NOMO-1 treated with dmso at 0.1 percent for 144 hours (cell line): Measurements from ENCODE around the gene GNG14.
"Not testable (repeated sequence)": the region's sequence is repeated elsewhere in the genome, so short reads cannot be mapped to it uniquely, and the experiment has no call there.

Source experiments
- DNase-seq: peaks from one replicate; lab custom pipeline; 2025; ENCODE audit not compliant: unreplicated experiment; lab: John Stamatoyannopoulos, UW

Gene GNG14

DNA sequence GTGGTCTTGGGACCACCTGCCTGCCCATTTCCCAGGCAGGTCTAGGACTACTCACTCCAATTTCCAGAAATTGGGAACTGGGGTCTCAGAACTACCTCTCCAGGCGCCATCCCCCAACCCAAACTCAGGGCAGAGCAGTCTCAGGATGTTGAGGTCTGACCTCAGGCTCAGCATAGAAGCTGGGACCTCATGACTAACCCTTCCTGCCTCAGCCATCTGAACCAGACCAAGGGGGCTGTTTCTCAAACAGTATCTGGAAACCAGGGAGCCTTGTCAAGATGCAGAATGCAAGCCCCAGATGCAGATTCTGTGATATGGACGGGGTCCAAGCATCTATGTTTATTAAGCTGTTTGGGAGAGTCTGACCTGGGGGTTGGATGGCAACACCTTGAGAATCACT, 7.3 kb downstream of the GNG14 start:
- no peak for DNase-seq

DNA sequence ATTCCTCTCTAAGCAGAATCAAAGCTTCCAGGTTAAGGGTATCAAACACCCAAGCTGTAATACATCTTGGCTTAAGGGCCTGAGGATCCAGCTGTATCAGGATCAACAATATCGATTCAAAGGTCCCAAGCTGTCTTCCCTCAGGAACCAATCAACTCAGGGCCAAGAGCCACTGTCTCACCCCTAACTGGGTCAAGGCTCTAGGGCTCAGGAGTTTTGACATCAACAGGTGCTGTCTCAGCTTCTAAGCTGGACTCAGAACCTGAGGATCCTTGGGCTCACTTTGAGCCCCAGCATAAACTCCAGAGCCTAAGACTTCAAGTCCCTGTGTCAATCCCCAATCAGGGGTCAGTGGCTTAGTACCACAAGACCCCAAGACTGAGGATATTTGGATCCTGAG, 7.7 kb downstream of the GNG14 start:
- DNase-seq: no peak

- DNase-seq: no peak
Measured at GRCh38 chr19:12695997-12696365, 8.2 kb downstream of the GNG14 start.

- peak; percentile 83 for DNase-seq
Measured at GRCh38 chr19:12696366-12697335, 8.9 kb downstream of the GNG14 start, which contains the start of gene FBXW9. FBXW9 (minus strand) TSS chr19:12696631; CDS start chr19:12696581, 50 bp downstream.

GRCh38 chr19:12697425-12697824, 9.6 kb downstream of the GNG14 start:
- not testable (repeated sequence) for DNase-seq

- no peak for DNase-seq
Measured at GRCh38 chr19:12698138-12698537, 10.3 kb downstream of the GNG14 start.

GRCh38 chr19:12701596-12702282, 13.9 kb downstream of the GNG14 start:
- no peak for DNase-seq

GRCh38 chr19:12703046-12703445, 15.2 kb downstream of the GNG14 start:
- no peak for DNase-seq

DNA sequence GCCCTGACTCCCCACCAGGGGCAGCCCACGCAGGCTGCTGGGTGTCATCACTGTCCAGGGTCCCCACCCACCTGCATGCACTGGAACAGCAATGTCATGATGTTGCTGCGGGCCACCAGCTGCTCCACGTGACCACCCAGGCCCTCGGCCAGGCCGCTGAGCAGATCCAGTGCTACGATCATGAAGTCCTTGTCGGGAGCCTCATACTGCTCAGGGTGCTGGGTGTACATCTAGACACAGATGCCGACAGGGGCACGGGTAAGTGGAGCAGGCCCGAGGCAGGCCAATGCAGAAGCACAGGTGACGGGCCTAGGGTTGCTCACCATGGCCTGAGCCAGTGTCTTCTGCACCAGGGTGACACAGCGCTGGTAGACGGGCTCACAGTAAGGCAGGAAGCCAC, 17.4 kb downstream of the GNG14 start:
- DNase-seq: no peak

- DNase-seq: no peak
Measured at GRCh38 chr19:12705654-12706331, 18.0 kb downstream of the GNG14 start.

- DNase-seq: no peak
Measured at GRCh38 chr19:12706332-12706718, 18.5 kb downstream of the GNG14 start.

DNA sequence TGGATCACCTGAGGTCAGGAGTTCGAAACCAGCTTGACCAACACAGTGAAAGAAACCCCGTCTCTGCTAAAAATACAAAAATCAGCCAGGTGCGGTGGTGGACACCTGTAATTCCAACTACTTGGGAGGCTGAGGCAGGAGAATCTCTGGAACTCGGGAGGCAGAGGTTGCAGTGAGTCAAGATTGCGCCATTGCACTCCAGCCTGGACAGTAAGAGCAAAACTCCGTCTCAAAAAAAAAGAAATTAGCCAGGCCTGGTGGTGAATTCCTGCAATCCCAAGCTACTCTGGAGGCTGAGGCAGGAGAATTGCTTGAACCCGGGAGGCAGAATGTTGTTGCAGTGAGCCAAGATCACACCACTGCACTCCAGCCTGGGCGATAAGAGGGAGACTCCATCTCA, 20.8 kb downstream of the GNG14 start:
- no peak for DNase-seq

DNA sequence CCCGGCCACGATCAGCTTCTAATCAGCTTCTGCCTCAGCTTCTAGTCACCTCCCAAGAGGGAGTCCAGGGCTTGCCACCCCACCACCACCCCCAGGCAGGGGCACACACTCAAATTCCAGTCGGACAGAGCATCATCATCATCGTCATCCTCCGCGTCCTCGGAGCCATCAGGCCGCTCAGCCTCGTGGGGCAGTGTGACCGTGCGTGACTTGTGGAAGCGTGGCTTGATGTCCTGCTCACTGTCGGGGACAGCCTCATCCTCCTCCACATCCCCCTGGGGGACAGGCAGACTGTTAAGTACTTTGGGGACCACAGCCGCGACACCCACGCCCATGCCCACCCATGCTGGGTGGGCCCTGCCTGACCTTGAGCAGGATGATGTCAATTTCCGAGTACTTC, 23.4 kb downstream of the GNG14 start:
- no peak for DNase-seq

- DNase-seq: not testable (repeated sequence)
Measured at GRCh38 chr19:12712077-12712476, 24.3 kb downstream of the GNG14 start.

- not testable (repeated sequence) for DNase-seq
Measured at GRCh38 chr19:12713304-12713703, 25.5 kb downstream of the GNG14 start.

DNA sequence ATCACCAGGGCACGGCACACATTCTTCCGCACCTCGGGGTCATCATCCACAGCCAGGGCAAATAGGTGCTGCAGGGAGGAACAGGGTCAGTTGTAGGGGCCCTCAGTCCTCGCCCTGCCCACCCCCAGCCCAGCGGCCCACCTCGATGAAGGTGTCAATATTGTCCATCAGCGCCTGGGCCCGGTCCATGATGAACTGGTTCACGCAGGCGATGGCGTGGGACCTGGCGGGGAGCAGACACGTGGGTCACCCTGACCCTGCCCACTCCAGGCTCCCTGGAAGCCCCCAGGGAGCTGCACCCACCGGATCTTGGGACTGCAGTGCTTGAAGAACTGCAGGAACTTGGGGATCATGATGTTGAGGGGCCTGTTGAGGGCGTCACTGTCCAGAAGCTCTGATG, 27.3 kb downstream of the GNG14 start:
- no peak for DNase-seq

DNA sequence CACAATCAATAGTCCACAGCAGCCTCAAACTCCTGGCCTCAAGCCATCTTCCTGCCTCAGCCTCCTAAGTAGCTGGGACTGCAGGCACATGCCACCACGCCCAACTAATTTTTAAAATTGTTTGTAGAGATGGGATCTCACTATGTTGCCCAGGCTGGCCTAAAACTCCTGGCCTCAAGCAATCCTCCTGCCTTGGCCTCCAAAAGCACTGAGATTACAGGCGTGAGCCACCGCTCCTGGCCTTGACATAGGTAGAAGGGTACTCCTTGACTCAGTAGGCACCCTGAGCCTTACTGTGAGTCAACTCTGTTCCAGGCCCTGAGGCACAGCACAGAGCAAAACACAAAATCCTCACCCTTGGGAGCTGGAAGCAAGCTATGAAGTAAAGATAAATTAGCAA, 28.1 kb downstream of the GNG14 start:
- DNase-seq: no peak

DNA sequence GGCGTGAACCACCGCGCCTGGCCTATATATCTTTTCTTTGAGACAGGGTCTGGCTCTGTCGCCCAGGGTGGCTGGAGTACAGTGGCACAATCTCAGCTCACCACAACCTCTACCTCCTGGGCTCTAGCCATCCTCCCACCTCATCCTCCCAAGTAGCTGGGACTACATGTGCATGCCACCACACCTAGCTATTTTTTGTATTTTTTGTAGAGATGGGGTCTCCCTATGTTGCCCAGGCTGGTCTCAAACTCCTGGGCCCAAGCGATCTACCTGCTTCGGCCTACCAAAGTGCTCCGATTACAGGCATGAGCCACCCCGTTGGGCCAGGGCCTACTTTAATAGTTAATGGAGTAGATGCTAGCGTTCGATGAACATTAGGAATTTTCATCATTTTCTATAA, 32.5 kb downstream of the GNG14 start:
- DNase-seq: no peak

GRCh38 chr19:12720851-12721655, 33.3 kb downstream of the GNG14 start:
- no peak for DNase-seq

GRCh38 chr19:12721656-12722565, 34.1 kb downstream of the GNG14 start:
- DNase-seq: peak; percentile 53
